ENCODE data around the gene RPS15A.

The RPS15A gene

DNA sequence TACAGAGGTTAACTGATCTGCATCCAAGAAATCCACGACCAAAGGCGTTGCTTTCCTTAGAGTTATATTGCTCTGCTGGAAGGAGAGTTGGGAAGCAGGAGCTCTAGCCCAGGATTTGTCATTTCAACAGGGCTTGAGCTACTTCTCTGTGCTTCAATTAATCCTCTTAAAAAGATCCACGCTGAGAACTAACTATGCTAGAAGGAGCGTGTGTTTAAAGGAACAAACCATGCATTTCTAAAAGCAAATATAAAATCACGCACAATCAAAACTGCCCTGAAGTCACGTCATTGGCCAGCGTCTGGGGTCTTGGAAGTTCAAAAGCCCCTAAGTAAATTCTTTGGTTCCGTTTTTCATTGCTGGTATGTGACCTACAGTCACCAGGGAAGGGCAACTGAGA, 10.2 kb upstream of the RPS15A start:
- TF ChIP-seq, protein P1, sequence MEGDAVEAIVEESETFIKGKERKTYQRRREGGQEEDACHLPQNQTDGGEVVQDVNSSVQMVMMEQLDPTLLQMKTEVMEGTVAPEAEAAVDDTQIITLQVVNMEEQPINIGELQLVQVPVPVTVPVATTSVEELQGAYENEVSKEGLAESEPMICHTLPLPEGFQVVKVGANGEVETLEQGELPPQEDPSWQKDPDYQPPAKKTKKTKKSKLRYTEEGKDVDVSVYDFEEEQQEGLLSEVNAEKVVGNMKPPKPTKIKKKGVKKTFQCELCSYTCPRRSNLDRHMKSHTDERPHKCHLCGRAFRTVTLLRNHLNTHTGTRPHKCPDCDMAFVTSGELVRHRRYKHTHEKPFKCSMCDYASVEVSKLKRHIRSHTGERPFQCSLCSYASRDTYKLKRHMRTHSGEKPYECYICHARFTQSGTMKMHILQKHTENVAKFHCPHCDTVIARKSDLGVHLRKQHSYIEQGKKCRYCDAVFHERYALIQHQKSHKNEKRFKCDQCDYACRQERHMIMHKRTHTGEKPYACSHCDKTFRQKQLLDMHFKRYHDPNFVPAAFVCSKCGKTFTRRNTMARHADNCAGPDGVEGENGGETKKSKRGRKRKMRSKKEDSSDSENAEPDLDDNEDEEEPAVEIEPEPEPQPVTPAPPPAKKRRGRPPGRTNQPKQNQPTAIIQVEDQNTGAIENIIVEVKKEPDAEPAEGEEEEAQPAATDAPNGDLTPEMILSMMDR (IDR thresholded peaks at IDR 0.05; ENCODE audit: low read depth, low read length, missing control alignments): no peak
- DNase-seq (ENCODE audit: low read depth): no peak
- peak overlapping the region; percentile 88 for H3K4me3 ChIP-seq (ENCODE audit: low read depth, low read length)
- in situ Hi-C loops (cut with HindIII; ENCODE audit: low sequenced_read_pairs): no loop called here

DNA sequence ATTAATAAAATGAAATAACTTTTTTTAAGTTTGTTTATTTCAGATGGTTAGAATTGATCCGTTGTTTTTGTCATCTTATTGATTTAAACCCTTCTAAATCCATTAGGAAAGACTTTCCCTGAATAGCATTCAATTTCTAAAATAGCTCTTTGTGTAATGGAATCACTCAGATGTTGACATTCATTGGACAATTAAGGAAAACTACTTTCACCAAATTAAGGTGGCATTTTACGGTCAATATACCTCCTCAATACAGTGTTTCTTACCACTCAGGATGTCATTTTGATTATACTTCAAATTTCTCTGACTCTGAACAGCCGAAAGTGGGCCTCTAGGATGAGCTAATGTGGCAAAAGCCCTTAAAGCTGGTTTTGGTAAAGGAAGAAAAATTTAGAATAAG, 9.4 kb upstream of the RPS15A start:
- no peak for DNase-seq (ENCODE audit: low read depth)
- TF ChIP-seq, protein P1 (IDR thresholded peaks at IDR 0.05; ENCODE audit: low read depth, low read length, missing control alignments): no peak
- peak overlapping the region; percentile 88 for H3K4me3 ChIP-seq (ENCODE audit: low read depth, low read length)
- in situ Hi-C loops (cut with HindIII; ENCODE audit: low sequenced_read_pairs): no loop called here

GRCh38 chr16:18797746-18798145, 7.6 kb upstream of the RPS15A start:
- H3K4me3 ChIP-seq (ENCODE audit: low read depth, low read length): no peak overlapping the region
- TF ChIP-seq, protein P1 (IDR thresholded peaks at IDR 0.05; ENCODE audit: low read depth, low read length, missing control alignments): no peak
- in situ Hi-C loops (cut with HindIII; ENCODE audit: low sequenced_read_pairs): no loop called here

GRCh38 chr16:18796377-18796776, 6.2 kb upstream of the RPS15A start:
- TF ChIP-seq, protein P1 (IDR thresholded peaks at IDR 0.05; ENCODE audit: low read depth, low read length, missing control alignments): no peak
- no peak for DNase-seq (ENCODE audit: low read depth)
- in situ Hi-C loops (cut with HindIII; ENCODE audit: low sequenced_read_pairs): no loop called here
- no peak overlapping the region for H3K4me3 ChIP-seq (ENCODE audit: low read depth, low read length)

More at GRCh38 chr16:18797746-18798145, 7.6 kb upstream of the RPS15A start:
- no peak for DNase-seq (ENCODE audit: low read depth)

DNA sequence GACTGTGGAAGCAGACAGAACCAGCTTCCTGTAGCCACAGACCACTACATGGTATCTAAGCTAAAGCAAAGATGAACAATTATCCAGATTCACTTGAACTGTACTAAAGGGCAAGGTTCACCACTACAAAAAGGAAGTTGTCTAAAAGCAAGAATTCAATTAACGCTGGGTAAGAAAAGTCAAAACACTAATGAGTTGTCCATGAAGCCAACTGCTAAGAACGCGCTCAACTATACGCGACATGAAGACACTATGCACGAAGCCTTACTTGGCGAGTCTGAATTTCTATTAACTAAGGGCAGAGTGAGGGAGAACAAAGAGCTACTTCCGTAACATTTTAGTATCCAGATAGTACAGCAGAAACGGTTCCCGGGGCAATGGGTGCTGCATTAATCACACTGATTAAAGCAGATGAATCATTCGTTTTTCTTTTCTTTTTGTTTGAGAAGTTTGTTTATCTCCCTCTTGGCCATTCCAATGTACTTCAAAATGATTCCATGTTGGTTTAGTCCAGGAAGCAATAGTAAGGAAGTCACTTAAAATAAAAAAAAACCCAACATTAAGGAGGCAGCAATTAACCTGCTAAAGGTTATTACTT, 2.8 kb upstream of the RPS15A start:
- no peak for DNase-seq (ENCODE audit: low read depth)
- in situ Hi-C loops (cut with HindIII; ENCODE audit: low sequenced_read_pairs): no loop called here
- TF ChIP-seq, protein P1 (IDR thresholded peaks at IDR 0.05; ENCODE audit: low read depth, low read length, missing control alignments): no peak
- no peak overlapping the region for H3K4me3 ChIP-seq (ENCODE audit: low read depth, low read length)

DNA sequence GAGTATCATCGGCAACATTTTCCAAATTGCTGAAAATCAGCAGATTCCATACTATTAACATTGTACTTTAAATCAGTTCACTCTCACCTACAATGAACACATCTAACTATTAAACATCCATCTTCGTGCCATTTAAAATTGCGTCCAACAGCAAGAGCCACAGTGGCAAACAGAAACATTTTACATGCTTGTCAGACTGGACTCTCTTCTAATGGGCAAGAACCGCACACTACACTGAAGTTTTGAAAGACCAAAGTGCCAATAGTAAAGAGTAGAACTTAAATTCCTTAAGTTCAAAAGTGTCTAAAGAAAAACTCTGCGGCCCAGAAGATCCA, 652 bp downstream of the RPS15A start:
- in situ Hi-C loops (cut with HindIII; ENCODE audit: low sequenced_read_pairs): no loop called here
- peak overlapping the region; percentile 98 for H3K4me3 ChIP-seq (ENCODE audit: low read depth, low read length)
- TF ChIP-seq, protein P1 (IDR thresholded peaks at IDR 0.05; ENCODE audit: low read depth, low read length, missing control alignments): no peak
- no peak for DNase-seq (ENCODE audit: low read depth)

All from astrocyte of the cerebellum (primary cell).